HG02884 (cell line): Measurements from ENCODE around the gene RHD.
"Not testable (repeated sequence)": the region's sequence is repeated elsewhere in the genome, so short reads cannot be mapped to it uniquely, and the experiment has no call there.

Experiments
- ATAC-seq: cut with Tn5 transposase; IDR thresholded peaks from one replicate; pipeline ENCODE4 v1.9.1; 2021; ENCODE audit warnings: mild to moderate bottlenecking, moderate library complexity; ENCODE audit not compliant: unreplicated experiment

The RHD gene

GRCh38 chr1:25256578-25256965, 15.7 kb upstream of the RHD start:
- no peak for ATAC-seq

GRCh38 chr1:25257196-25257595, 15.1 kb upstream of the RHD start:
- ATAC-seq = no peak

DNA sequence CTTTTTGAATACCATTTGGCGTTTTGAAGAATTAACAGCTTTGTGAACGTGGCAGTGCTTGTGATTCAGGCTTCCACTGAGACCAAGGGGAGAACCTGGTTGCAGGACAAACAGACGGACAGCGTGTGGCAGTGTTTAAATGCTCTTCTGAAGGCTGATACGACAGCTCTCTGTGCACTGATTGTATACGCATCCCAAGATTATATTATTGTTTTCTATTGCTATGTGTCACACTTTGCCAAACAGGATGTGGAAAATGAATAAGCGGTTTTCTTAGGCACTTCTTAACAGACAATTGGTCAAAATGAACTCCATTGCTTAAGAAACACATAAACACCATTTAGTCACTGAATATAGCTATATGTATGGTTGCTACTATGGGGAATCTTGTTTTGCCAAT, 12.5 kb upstream of the RHD start:
- not testable (repeated sequence) for ATAC-seq

DNA sequence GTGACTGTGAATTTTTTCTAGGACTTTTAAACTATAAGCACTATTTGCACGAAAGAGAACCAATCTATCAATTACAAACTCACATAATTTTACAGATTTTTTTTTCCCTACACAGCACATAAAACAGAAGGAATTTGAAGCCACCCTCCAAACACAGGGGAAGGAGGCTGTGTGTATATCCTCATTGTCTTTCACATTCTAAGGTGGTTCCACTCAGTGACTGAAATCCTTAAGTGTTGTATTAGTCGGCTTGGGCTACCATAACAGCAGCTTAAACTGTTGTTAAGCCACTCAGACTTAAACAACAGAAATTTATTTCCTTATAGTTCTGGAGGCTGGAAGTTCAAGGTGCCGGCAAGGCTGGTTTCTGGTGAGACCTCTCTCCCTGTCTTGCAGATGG, 12.0 kb upstream of the RHD start:
- not testable (repeated sequence) for ATAC-seq

DNA sequence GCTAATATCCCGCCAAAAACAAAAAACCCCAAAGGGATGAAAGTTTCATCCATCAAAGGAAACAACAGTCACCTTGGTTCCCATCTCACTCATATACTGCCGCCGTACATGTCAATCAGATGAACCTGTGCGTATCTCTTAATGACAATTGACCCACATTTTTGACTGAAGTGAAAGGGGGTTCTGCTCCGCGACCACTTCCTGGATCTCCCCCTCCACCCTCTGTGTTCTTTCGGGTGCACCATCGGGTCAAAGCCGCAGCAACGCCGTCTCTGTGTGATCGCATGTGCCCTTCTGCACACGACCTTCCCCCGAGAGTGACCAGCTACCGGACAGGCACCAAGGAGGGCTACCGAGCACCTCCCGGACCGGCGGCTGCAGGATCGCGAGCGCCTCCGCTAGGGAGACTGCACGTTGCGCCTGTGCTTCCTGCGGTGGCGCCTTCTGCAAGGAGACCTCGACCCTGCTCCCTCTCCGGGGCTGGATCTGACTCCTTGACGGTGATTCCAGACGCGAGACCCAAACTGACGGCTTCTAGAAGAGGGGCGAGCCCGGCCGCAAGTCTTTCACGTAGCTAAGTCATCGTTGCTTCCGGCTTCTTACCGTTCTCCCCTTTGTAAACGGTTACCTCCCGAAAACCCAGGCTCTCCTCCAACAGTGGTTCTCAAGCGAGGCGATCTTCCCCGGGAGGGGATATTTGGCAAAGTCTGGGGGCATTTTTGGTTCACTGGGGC, 5.6 kb upstream of the RHD start:
- ATAC-seq = peak; percentile 26

- peak; percentile 62 for ATAC-seq
Measured at GRCh38 chr1:25267288-25268142, 4.8 kb upstream of the RHD start.

DNA sequence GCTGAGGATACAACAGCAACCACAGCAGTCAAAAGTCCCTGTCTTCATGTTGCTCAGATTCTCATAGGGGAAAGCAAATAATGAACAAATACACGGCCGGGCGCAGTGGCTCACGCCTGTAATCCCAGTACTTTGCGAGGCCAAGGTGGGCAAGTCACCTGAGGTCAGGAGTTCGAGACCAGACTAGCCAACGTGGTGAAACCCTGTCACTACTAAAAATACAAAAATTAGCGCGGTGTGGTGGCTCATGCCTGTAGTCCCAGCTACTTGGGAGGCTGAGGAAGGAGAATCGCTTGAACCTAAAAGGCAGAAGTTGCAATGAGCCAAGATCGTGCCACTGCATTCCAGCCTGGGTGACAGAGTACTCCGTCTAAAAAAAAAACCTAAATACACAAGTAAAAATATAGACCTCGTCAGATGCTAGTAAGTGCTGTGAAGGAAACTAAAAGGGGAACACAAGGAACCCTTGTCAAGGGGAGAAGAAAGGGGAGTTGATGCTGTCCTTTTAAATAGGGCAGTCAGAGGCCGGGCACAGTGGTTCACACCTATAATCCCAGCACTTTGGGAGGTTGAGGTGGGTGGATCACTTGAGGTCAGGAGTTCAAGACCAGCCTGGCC, 4.1 kb upstream of the RHD start:
- ATAC-seq = not testable (repeated sequence)

DNA sequence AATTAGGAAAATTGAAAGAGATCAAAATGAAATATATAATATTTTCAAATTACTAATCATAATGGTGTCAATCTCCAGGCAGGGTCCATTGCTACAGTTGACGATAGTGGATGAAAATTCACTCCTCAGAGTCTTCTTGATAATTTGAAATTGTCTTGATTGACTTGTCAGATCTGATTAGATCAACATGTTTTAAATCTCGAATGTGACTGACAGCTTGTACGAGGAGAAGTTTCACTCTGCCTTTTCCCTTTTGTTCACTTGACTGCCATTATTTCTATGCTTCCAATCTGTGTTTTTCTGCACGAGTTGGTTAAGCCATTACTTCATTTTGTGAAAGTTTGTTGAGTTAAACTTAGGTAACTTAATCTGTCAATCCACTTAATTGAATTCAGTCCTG, 3.3 kb downstream of the RHD start:
- not testable (repeated sequence) for ATAC-seq

DNA sequence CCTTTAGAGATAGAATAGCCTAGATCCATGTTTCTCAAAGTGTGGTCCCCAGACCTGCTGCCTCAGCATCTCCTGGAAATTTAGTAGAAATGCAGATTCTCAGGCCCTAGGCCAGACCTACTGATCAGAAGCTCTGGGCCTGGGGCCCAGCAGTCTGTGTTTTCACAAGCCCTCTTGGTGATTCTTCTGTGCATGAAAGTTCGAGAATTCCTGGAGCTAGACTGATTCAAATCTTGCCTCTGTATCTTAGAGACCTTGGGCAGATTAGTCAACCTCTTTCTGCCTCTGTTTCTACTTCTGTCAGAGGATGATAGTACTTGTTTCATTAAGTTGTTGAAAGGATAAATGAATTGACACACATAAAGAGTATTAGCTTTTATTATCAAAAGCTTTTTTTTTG, 5.0 kb downstream of the RHD start:
- ATAC-seq = not testable (repeated sequence)

- not testable (repeated sequence) for ATAC-seq
Measured at GRCh38 chr1:25278358-25278757, 6.0 kb downstream of the RHD start.

- ATAC-seq = not testable (repeated sequence)
Measured at GRCh38 chr1:25278790-25279189, 6.5 kb downstream of the RHD start.

DNA sequence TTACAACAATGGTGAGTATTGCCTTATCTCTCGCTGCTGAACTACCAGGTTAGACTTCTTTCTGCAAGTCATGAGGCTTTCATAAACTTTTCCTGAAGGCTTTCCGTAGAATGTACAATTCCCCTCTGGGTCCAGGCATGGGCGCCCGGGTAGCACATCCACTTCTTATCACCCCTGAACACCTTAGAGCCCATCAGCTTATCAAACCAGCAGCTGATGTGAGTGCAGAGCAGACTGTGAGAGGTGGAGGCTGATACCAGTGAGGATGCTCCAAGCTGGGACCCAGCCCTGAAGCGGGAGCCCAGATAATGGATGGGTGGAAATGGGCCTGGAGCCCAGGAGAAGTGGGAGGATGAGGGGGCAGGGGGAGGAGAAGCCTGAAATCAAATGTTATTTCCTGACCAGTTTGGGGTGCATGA, 7.4 kb downstream of the RHD start:
- ATAC-seq = not testable (repeated sequence)

DNA sequence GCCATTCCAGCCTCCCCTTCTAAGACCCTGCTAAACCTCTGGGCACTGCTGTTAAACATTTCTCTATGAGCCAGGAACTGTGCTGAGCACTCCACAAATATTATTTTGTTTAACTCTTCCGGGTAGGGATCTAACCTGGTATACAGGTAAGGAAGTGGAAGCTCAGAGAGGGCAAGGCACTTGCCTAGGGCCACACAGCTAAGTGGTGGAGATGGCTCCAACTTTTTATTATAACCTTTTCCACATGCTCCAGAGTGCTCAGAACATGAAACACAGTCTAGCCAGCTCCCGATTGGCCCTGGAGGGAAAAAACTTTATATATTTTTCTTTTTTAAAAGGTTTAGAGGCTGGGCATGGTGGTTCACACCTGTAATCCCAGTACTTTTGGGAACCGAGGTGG, 13.6 kb downstream of the RHD start:
- ATAC-seq = not testable (repeated sequence)

GRCh38 chr1:25287164-25287563, 14.9 kb downstream of the RHD start:
- ATAC-seq = not testable (repeated sequence)

- not testable (repeated sequence) for ATAC-seq
Measured at GRCh38 chr1:25288573-25289101, 16.3 kb downstream of the RHD start.

GRCh38 chr1:25290043-25290442, 17.7 kb downstream of the RHD start:
- ATAC-seq = not testable (repeated sequence)

DNA sequence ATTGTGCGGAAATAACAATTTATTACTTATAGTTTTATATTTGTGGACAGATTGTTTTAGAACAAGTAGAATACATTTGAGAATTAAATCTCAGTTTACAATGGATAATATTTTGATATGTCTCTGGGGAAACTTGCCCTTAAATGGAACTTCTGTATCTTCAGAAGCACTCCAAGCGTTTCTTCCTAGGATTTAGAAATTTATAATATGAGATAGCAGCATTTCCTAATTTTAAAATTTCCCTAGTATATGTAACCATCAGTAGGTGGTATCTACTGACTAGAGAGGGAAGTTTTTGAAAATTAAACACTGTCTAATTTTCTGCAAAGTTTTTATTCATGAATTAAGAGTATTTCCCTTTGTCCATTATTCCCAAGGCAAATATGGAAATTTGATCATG, 21.1 kb downstream of the RHD start:
- ATAC-seq = not testable (repeated sequence)

DNA sequence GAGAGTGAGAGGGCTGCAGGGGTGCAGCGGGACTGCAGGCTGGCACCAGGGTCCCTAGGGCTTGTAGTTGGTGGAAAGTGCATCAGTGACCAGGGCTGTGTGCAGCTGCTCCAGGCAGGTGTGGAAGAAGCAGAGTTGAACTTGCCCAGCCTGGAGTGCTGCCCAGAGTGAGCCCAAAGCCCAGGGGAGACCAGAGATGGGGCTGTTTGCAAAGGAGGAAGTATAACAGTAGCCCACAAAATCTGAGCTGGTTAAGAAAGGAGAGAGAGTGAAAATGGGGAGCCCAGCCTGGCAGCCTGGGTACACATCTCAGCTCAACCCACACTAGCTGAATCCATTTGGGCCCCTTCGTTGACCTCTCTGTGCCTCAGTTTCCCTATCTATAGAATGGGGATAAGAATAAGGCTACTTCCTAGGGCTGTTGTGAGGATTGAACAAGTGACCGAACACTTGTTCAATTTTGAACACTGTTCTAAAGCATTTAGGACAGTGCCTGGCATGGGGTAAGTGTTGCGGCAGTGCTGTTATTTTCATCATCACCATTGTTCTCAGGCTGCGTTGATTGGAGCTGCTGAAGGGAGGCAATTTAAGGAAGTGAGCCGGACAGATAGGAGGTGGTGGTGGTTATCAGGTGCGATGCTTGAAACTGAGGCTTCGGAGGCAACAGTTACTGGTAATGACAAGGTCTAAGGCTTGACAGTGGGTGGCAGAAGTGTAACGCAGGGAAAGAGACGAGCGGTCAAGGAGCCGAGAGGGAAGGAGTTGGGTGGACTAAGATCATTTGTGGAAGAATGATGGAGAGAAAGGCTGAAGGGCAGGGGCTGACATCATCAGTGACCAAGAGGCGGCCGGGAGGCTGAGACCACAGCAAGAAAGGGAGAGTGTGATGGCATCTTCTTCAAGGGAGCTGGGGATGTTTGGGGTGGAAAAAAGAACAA, 22.8 kb downstream of the RHD start:
- ATAC-seq = not testable (repeated sequence)

DNA sequence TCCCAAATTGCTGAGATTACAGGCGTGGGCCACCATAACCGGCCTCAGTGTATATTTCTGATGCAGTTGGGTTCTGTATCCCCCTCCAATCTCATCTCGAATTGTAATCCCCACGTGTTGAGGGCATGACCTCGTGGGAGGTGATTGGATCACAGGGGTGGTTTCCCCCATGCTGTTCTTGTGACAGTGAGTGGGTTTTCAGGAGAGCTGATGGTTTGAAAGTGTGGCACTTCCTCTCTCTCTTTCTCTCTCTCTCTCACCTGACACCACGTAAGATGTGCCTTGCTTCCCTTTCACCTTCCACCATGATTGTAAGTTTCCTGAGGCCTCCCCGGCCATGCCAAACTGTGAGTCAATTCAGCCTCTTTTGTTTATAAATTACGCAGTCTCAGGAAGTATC, 24.2 kb downstream of the RHD start:
- ATAC-seq = not testable (repeated sequence)

DNA sequence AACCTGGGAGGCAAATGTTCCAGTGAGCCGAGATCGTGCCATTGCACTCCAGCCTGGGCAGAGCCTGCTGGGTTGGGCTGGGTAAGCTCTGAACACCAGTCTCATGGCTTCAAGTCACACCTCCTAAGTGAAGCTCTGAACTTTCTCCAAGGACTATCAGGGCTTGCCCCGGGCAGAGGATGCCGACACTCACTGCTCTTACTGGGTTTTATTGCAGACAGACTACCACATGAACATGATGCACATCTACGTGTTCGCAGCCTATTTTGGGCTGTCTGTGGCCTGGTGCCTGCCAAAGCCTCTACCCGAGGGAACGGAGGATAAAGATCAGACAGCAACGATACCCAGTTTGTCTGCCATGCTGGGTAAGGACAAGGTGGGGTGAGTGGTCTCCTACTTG, 28.4 kb downstream of the RHD start:
- not testable (repeated sequence) for ATAC-seq
